K562 (cell line): ENCODE data around the gene DLX2. TPM values are rescaled to one million over a fixed set of nuclear protein-coding genes. Genes with fewer than 3 reads are reported as not detected.
"Not testable (repeated sequence)": the region's sequence is repeated elsewhere in the genome, so short reads cannot be mapped to it uniquely, and the experiment has no call there.

Source experiments
- ATAC-seq: fragments of 200-7000 bp; cut with Tn5 transposase; 3 replicates; pipeline ENCODE4 v1.9.1; 2020; ENCODE audit warnings: moderate library complexity
- BruUV-seq: library from RNA; stranded (reverse); fragments of 400-500 nt; replicated peaks from 2 replicates; lab custom pipeline; 2021; lab: Mats Ljungman, UMichigan
- CTCF ChIA-PET: fragments of 300-600 bp; formaldehyde crosslinking; extraction: SDS; loops from one replicate; lab custom pipeline; 2021; ENCODE audit warnings: low intra/inter-chr PET ratio; lab: Yijun Ruan, JAX
- POLR2A ChIA-PET: fragments of 300-600, 350-650 bp; sonication (Branson Sonifier 250); formaldehyde crosslinking; extraction: SDS; loops from one replicate; lab custom pipeline; 2021; ENCODE audit warnings: antibody characterized with exemption, inconsistent platforms; lab: Yijun Ruan, JAX
- DNase-seq, 4 experiments: peaks; one replicate each; pipeline versions ENCODE4 v3.0.0 to v3.0.0-alpha.2; 2011 to 2018; ENCODE audit warnings: low spot score in 3 of 4, mixed read lengths in 3 of 4; ENCODE audit errors: extremely low read depth in 1 of 4
- FAIRE-seq: peaks from 2 replicates; lab custom pipeline; 2011; peaks lifted over from hg19 to GRCh38; lab: Jason Lieb, UNC
- H2AFZ ChIP-seq: 2 replicates; pipeline ENCODE4 v1.6.0; 2011; ENCODE audit warnings: low read depth, low read length, control low read depth, inconsistent platforms
- H3K27ac ChIP-seq: fragments of 200-600 bp; 3 replicates; pipeline ENCODE4 v1.8.0; 2011; ENCODE audit warnings: low read depth, mild to moderate bottlenecking, control low read depth, inconsistent platforms, low read length, moderate library complexity, mixed read lengths; ENCODE audit errors: extremely low read depth
- H3K27me3 ChIP-seq, 2 experiments: fragments of 300-600 bp in 1 of 2; 2 replicates in 1 of 2; 3 replicates in 1 of 2; pipeline versions ENCODE4 v1.6.0 to v1.8.0; 2011; ENCODE audit warnings: inconsistent platforms in 2 of 2, low read length in 2 of 2, mild to moderate bottlenecking in 1 of 2, mixed read lengths in 1 of 2, moderate library complexity in 1 of 2; ENCODE audit not compliant: control insufficient read depth in 2 of 2, insufficient read depth in 2 of 2
- H3K36me3 ChIP-seq: fragments of 300-600 bp; 3 replicates; pipeline ENCODE4 v1.8.0; 2011; ENCODE audit warnings: mild to moderate bottlenecking, low read length, inconsistent platforms; ENCODE audit not compliant: control insufficient read depth, insufficient read depth
- H3K4me1 ChIP-seq, 2 experiments: fragments of 200-600 bp in 1 of 2; replicated peaks in 1 of 2; 2 replicates in 1 of 2; 3 replicates in 1 of 2; pipeline versions ENCODE4 v1.5.1 to v1.8.0; 2011; ENCODE audit warnings: inconsistent platforms in 2 of 2, low read length in 2 of 2, mild to moderate bottlenecking in 1 of 2, mixed read lengths in 1 of 2, moderate library complexity in 1 of 2; ENCODE audit not compliant: control insufficient read depth in 2 of 2, insufficient read depth in 2 of 2
- H3K4me2 ChIP-seq: 2 replicates; pipeline ENCODE4 v1.6.1; 2011; ENCODE audit warnings: low read length, control low read depth, inconsistent platforms, mixed read lengths; ENCODE audit not compliant: insufficient read depth
- H3K4me3 ChIP-seq: fragments of 200-600 bp; sonication (generic), shearing (Covaris generic); 2 replicates; pipeline ENCODE4 v1.5.1; 2016; ENCODE audit warnings: control low read depth, inconsistent platforms
- H3K79me2 ChIP-seq: fragments of 200-600 bp; 3 replicates; pipeline ENCODE4 v1.8.0; 2011; ENCODE audit warnings: low read length, inconsistent platforms; ENCODE audit not compliant: control insufficient read depth, insufficient read depth
- H3K9ac ChIP-seq, 2 experiments: 2 replicates each; pipeline versions ENCODE4 v1.6.0 to v1.6.1; 2011; ENCODE audit warnings: low read depth in 2 of 2, low read length in 2 of 2, control low read depth in 1 of 2, inconsistent platforms in 1 of 2, mild to moderate bottlenecking in 1 of 2, mixed read lengths in 1 of 2; ENCODE audit not compliant: insufficient read depth in 1 of 2
- H3K9me1 ChIP-seq: one replicate; pipeline ENCODE4 v1.6.0; 2011; ENCODE audit warnings: inconsistent platforms, mild to moderate bottlenecking, low read length, moderate library complexity; ENCODE audit not compliant: control insufficient read depth, insufficient read depth
- H3K9me3 ChIP-seq: replicated peaks from 2 replicates; pipeline ENCODE4 v1.5.1; 2011; ENCODE audit warnings: low read depth, low read length, inconsistent platforms; ENCODE audit not compliant: control insufficient read depth, insufficient read depth
- H4K20me1 ChIP-seq: replicated peaks from 2 replicates; pipeline ENCODE4 v1.6.1; 2011; ENCODE audit warnings: low read length, inconsistent platforms, mixed read lengths; ENCODE audit not compliant: control insufficient read depth, insufficient read depth
- ARNT ChIP-seq, 2 experiments: fragments of 450-650 bp; IDR thresholded peaks; 2 replicates each; pipeline ENCODE4 v1.6.1; 2016; ENCODE audit warnings: mild to moderate bottlenecking in 1 of 2
- ATF3 ChIP-seq, 2 experiments: fragments of 450-650 bp in 1 of 2; sonication (generic) in 1 of 2; formaldehyde crosslinking in 1 of 2; IDR thresholded peaks in 1 of 2; conservative IDR thresholded peaks in 1 of 2; 2 replicates each; pipeline versions ENCODE4 v1.6.1 to v1.8.1; 2016 to 2023; ENCODE audit warnings: mild to moderate bottlenecking in 2 of 2, moderate library complexity in 2 of 2, inconsistent platforms in 1 of 2, missing genetic modification reagents in 1 of 2
- BCOR ChIP-seq: fragments of 450-650 bp; IDR thresholded peaks from 2 replicates; pipeline ENCODE4 v1.6.1; 2016
- DMBX1 ChIP-seq: fragments of 250-450 bp; sonication (Bioruptor Pico); IDR thresholded peaks from 2 replicates; pipeline ENCODE4 v1.8.0; 2022; ENCODE audit warnings: inconsistent platforms, mild to moderate bottlenecking, moderate library complexity, borderline replicate concordance
- NFXL1 ChIP-seq: fragments of 450-650 bp; formaldehyde crosslinking; IDR thresholded peaks from 2 replicates; pipeline ENCODE4 v1.4.0; 2021; ENCODE audit warnings: mild to moderate bottlenecking
- RBM25 ChIP-seq: fragments of 200-400 bp; formaldehyde crosslinking; IDR thresholded peaks from 2 replicates; pipeline ENCODE4 v1.6.1; 2018; ENCODE audit warnings: low read length, low read depth, moderate library complexity; ENCODE audit not compliant: severe bottlenecking
- RFX5 ChIP-seq: IDR thresholded peaks from 2 replicates; pipeline ENCODE4 v1.6.1; 2011; ENCODE audit warnings: low read depth, mild to moderate bottlenecking, improper control_type of control experiment, low read length
- ZBTB43 ChIP-seq: sonication (generic); formaldehyde crosslinking; IDR thresholded peaks from 2 replicates; pipeline ENCODE4 v1.8.0; 2023; ENCODE audit warnings: mild to moderate bottlenecking, missing genetic modification reagents
- ZNF121 ChIP-seq: sonication (generic); formaldehyde crosslinking; conservative IDR thresholded peaks from 2 replicates; pipeline ENCODE4 v1.8.0; 2022; ENCODE audit warnings: missing genetic modification reagents
- ZNF175 ChIP-seq: fragments of 200-800 bp; sonication (Bioruptor generic); IDR thresholded peaks from 2 replicates; pipeline ENCODE4 v1.6.1; 2016; ENCODE audit warnings: low read depth, mild to moderate bottlenecking, missing genetic modification characterization, missing compliant biosample characterization
- ZNF280A ChIP-seq: fragments of 450-650 bp; IDR thresholded peaks from 2 replicates; pipeline ENCODE4 v1.6.1; 2018; ENCODE audit warnings: mild to moderate bottlenecking, low read depth; ENCODE audit not compliant: partially characterized antibody
- WGBS: fragments of 100-300 bp; shearing (Covaris generic); methylation state at CpG from one replicate; pipeline ENCODE4 v1.1.6; 2016; ENCODE audit warnings: low coverage, mixed read lengths; ENCODE audit not compliant: insufficient coverage; ENCODE audit errors: missing lambda C conversion rate; 5-methylcytosine and 5-hydroxymethylcytosine counted together
- in situ Hi-C: fragments of 300-500 bp; cut with MboI; formaldehyde crosslinking; loops from 4 replicates; pipeline ENCODE4 v1.15.0; 2018; ENCODE audit warnings: inconsistent platforms, mixed read lengths
- intact Hi-C: fragments of 100-400 bp; cut with micrococcal nuclease; formaldehyde crosslinking; loops from 2 replicates; pipeline ENCODE4 v1.14.2; 2022
- polyA plus RNA-seq, 8 experiments: library from polyadenylated mRNA; depleted of rRNA in 4 of 8; stranded (reverse) in 5 of 8; unstranded in 3 of 8; fragments of >200 nt; fragmentation: Nextera tagmentation in 2 of 8; fragmentation: Illumina TruSeq in 1 of 8; extraction: Ambion mirVana in 2 of 8; extraction: Trizol in 1 of 8; gene quantifications; 2 replicates each; pipeline versions ENCODE4 v1.2.1 to v1.2.3, GENCODE V29; 2011 to 2014; ENCODE audit warnings: inconsistent platforms in 1 of 8, missing spikeins in 1 of 8
- total RNA-seq, 7 experiments: library from RNA; depleted of rRNA in 6 of 7; stranded (reverse); fragments of >200 nt in 6 of 7; fragmentation: Illumina TruSeq in 2 of 7; extraction: Trizol in 2 of 7; gene quantifications; 2 replicates each; pipeline versions ENCODE4 v1.2.1 to v1.2.3, GENCODE V29; 2011 to 2021; ENCODE audit warnings: low replicate concordance in 1 of 7

The DLX2 gene
- total and polyA plus RNA-seq, 9 of the 15 experiments (the other 6 are each of a cell fraction or from before 2014, with no cell fraction given), result 0.14 to 4.3 (median 0.86) TPM

GRCh38 chr2:172060118-172060517, 42.6 kb downstream of the DLX2 start:
- H3K27ac ChIP-seq, in situ Hi-C loops, H3K4me3 ChIP-seq, BruUV-seq: not testable (repeated sequence)
- peak; percentile 21 for TF ChIP-seq RBM25
- peak; percentile 91 for TF ChIP-seq ZNF121 (CRISPR knock-in tag)
- TF ChIP-seq BCOR, result 0 out of 2 replicates have a peak, but pooled peaks have one; percentile 22
- TF ChIP-seq, all 486 proteins: peak for 3; not testable (repeated sequence) for 483
- CTCF ChIA-PET, DNase-seq, intact Hi-C loops, H3K36me3 ChIP-seq, H3K79me2 ChIP-seq, H3K27me3 ChIP-seq, H3K9me3 ChIP-seq, H4K20me1 ChIP-seq, H3K9me1 ChIP-seq, H3K9ac ChIP-seq, H2AFZ ChIP-seq, ATAC-seq, FAIRE-seq, H3K4me2 ChIP-seq: not testable (repeated sequence)
- peaks cover 4 to 23% of the 10 kb centered on the region in 2 experiments; a peak in 4 of 5 replicates for H3K4me1 ChIP-seq
- WGBS, result 96% methylated on average over 5 of the region's 5 CpGs
- POLR2A ChIA-PET, result interaction anchor here (1.5 to 3.7 kb wide), 2 partner anchors 11 to 24 kb away, joined by 3 to 17 read pairs; no protein-coding TSS in a partner anchor

- in situ Hi-C loops, result no loop called here
- Histone ChIP-seq H3K36me3 (no peaks in the 10 kb centered on the region), H3K4me3 (no peak overlapping the region), H3K9me1 (no peaks in the 10 kb centered on the region), H3K79me2 (no peaks in the 10 kb centered on the region), H3K9ac (no peak overlapping the region), H4K20me1 (no peaks in the 10 kb centered on the region), H3K4me2 (no peak overlapping the region), H3K27ac (no peak overlapping the region), H3K27me3 (no peaks in the 10 kb centered on the region), H3K4me1 (peaks cover 4 to 18% of the 10 kb centered on the region in 2 experiments; a peak in 4 of 5 replicates), H2AFZ (no peak overlapping the region), H3K9me3 (no peaks in the 10 kb centered on the region)
- ChIA-PET POLR2A (interaction anchor here (0.6 to 3.7 kb wide), 4 partner anchors 9 to 327 kb away, joined by 3 to 17 read pairs (median 6); no protein-coding TSS in a partner anchor), CTCF (interaction anchor here (0.6 to 0.7 kb wide), 2 partner anchors 29 to 326 kb away, joined by 3 to 4 read pairs; no protein-coding TSS in a partner anchor)
- FAIRE-seq (no peak), DNase-seq (no peak), ATAC-seq (no peak)
- 72% methylated on average over 5 of the region's 5 CpGs for WGBS
- intact Hi-C loops, result no loop called here
- BruUV-seq, result no TSS peak
- TF ChIP-seq ZBTB43 (CRISPR knock-in tag), result no peak
- 0 out of 2 replicates have a peak, but pooled peaks have one; percentile 21 for TF ChIP-seq ZNF175 (CRISPR knock-in tag)
- 0 out of 2 replicates have a peak, but pooled peaks have one; percentile 8 for TF ChIP-seq DMBX1
- TF ChIP-seq ATF3 (IDR thresholded peaks at IDR 0.05), result peak; percentile 8; the same call in 1 of the 2 replicates
- TF ChIP-seq ATF3 (CRISPR knock-in tag; conservative IDR thresholded peaks at IDR 0.05), result no peak
- TF ChIP-seq NFXL1 (CRISPR knock-in tag), result no peak
- TF ChIP-seq ARNT (IDR thresholded peaks at IDR 0.05), result no peak
- no peak for TF ChIP-seq RFX5
- no peak for TF ChIP-seq ZNF280A
These were observed 44.0 kb downstream of the DLX2 start for GRCh38 chr2:172058660-172059059.
